Measurements from ENCODE around the gene CACNG3.
"Not testable (repeated sequence)": the region's sequence is repeated elsewhere in the genome, so short reads cannot be mapped to it uniquely, and the experiment has no call there.

CACNG3 gene

DNA sequence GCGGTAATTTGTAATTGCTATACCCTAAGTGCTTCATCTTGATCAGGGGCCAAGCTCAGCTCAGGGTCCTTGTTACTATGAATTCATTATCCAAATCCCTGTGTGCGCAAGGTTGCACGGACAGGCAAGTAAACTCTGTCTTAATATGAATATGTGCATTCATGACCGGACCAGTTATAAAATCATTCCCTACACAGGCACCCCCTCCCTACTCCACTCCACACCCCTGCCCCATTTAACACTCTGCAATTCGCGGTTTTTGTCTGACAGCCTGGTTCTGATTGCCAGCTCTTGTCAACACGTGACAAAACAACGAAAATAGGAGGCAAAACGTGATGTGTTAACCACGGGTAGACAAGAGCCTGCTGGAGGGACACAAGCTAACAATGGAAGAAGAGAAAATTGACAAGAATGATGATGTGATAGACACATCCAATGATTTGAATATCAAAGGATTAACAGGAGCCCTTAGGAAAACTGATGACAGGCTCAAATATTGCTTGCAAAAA lies 76.5 kb downstream of the CACNG3 start:
- DNase-seq (ENCODE audit: low spot score), result no peak

DNA sequence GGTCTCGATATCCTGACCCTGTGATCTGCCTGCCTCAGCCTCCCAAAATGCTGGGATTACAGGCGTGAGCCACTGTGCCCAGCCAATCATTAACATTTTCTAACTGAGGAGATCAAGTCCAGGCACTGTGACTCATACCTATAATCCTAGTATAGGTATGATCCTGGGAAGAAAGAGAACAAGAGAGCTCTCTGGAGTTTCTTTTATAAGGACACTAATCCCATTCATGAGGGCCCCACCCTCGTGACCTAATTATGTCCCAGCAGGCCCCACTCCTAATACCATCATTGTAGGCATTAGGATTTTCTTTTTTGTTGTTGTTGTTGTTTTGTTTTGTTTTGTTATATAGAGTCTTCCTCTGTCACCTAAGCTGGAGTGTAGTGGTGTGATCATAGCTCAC lies 80.4 kb downstream of the CACNG3 start:
- no peak for DNase-seq (ENCODE audit: low spot score)

DNA sequence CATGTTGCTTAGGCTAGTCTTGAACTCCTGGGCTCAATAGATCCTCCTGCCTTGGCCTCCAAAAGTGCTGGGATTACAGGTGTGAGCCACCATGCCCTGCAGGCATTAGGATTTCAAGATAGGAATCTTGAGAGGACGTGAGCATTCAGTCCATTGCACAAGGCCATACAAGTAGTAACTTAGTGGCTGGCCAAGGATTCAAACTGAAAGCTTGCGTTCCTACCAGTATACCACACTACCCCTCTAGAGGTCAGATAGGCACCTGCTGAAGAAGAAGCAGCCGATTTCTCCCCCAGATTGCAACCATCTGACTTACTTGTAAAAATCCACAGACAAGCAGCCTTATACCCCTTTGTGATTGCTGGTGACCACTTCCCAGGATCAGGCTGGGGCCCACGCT lies 80.9 kb downstream of the CACNG3 start:
- no peak for DNase-seq (ENCODE audit: low spot score)

DNA sequence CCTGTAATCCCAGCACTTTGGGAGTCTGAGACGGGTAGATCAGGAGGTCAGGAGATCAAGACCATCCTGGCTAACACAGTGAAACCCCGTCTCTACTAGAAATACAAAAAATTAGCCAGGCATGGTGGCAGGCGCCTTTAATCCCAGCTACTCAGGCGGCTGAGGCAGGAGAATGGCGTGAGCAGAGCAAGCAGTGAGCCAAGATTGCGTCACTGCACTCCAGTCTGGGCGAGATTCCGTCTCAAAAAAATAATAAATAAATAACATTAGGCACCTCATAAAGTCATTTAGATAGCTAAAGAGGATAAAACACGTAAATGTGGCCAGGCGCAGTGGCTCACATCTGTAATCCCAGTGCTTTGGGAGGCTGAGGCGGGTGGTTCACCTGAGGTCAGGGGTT lies 87.7 kb downstream of the CACNG3 start:
- not testable (repeated sequence) for DNase-seq (ENCODE audit: low spot score)

DNA sequence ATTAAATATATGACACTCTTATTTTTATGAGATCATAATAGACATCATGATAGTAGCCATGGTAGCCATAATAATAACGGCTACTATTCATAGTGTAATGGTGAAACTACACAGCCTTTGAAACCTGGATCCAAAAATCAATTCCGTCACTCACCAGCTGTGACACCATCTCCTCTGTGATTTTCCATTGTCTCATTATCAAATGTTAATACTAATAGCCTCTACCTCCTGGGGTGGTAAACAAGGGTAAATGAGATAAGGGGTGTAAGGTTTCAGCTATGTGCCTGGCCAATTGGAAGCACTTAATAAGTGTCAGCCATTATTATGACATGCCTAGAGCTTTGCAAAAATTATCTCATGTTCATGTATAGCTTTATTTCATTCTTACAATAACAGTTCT lies 88.6 kb downstream of the CACNG3 start:
- DNase-seq (ENCODE audit: low spot score), result no peak

DNA sequence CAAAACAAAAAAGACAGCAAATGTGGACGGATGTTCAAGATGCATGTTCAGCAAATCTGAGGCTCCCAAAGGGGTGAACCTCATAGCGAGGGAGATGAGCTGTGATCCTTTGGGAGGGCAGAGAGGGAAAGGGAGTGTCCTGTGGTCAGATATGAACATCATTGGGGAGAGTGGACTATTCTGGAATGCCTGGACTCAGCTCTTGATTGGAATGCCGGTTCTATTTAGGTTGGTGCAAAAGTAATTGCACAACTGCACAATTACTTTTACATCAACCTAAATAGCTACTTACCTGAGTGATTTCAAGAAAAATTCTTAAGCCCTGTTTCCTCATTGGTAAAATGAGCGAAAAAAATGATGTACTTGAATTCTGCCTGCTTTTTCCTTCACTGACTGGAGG lies 89.6 kb downstream of the CACNG3 start:
- no peak for DNase-seq (ENCODE audit: low spot score)

DNA sequence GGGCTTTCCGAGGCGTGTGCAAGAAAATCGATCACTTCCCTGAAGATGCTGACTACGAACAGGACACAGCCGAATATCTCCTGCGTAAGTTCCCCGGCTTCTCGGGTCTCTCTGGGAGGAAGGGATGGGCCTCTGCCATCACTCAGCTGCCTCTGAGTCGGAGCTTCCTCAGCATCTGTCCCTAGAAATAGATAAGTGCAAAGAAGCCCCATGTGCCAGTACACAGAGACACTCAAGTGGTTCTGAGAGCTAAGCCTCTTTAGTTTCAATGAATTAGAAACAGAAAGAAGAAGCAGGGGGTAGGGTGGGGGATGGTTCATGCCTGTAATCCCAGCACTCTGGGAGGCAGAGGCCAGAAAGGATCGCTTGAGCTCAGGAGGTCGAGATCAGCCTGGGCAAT lies 90.6 kb downstream of the CACNG3 start:
- no peak for DNase-seq (ENCODE audit: low spot score)

DNA sequence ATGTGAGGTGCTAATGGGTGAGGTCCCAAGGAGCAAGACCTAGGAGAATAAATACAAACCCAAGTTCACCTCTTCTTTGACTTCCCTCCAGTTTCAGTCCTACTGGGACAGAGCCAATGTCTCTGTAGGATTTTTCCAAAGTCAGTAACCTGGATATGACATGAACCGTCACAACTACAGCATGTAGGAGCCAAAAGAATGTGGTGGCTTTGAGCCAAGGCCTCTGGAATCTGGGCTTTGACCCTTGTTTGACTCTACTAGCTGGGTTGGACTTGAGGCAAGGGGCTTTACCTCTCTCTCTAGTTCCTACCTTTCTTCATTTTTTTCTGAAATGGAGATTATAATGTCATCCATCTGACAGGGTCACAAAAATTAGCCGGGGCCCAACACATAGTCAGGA lies 91.4 kb downstream of the CACNG3 start:
- no peak for DNase-seq (ENCODE audit: low spot score)

DNA sequence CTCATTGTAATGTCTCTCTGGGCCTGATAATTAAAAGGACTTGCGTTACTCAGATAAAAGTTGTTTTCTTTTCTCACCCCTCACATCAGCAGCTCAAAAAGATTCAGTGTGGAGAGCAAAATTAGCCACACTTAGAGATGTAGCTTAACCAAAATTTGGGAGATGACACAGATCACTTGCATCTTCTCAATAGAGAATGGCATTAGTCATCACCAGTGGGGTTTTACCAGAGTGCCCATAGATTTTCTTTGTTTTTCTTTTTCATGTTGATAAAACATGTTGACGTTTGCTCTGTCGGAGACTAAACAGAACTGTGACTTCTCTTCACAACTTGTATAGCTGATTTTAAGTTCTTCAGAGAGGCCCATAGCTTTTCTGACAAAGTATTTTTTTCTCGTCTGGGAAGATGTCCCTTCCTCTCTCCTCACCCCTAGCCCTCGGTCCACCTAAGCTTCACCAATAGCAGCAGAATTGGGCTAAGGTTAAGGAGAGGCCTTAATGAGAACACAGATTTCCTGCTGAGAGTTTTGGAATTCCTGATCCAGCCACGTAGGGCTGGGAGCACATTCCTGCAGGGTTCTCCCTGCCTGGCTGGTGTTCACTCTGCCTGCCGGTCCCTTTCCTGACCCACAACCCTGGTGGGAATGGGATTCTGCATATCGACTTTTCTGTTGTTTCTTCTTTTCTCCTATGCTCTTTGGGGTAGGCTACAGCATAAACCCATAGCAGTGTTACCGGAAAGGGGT lies 92.6 kb downstream of the CACNG3 start:
- DNase-seq (ENCODE audit: low spot score), result no peak

DNA sequence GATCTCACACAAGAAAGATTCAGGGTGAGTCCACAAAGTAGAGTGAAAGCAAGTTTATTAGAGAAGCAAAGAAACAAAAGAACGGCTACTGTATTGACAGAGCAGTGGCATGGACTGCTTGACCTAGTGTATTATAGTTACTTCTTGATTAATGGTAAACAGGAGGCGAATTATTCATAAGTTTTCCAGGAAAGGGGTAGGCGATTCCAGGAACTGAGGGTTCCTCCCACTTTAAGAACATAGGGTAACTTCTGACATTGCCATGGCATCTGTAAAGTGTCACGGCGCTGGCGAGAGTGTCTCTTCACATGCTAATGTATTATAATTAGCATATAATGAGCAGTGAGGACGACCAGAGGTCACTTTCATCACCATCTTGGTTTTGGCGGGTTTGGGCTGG lies 93.2 kb downstream of the CACNG3 start:
- no peak for DNase-seq (ENCODE audit: low spot score)

DNA sequence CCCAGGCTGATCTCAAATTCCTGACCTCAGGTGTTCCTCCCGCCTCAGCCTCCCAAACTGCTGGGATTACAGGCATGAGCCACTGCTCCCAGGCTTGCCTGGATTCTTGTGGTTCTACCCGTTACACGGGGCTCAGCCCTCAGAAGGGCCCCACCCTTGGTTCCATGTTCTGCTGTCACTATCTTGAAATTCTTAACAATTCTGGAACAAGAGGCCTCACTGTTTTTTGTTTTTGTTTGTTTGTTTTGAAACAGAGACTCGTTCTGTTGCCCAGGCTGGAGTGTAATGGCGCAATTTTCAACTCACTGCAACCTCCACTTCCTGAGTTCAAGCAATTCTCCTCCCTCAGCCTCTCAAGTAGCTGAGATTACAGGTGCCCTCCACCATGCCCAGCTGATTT lies 96.6 kb downstream of the CACNG3 start:
- DNase-seq (ENCODE audit: low spot score), result no peak

DNA sequence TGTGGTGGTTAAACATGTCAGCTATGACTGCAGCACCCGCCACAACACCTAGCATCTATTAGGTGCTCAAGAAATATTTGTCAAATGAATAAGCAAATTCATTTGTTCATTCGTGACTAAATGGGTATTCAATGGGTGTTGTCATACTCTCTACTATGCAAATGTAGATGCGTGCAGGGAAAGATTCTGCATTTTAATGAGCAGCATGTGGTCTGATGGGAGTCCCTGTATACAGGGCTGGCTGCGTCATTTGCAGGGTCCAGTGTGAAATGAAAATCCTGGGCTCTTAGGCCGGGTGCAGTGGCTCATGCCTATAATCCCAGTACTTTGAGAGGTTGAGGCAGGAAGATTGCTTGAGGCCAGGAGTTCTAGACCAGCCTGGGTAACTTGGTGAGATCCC lies 97.5 kb downstream of the CACNG3 start:
- DNase-seq (ENCODE audit: low spot score), result no peak

DNA sequence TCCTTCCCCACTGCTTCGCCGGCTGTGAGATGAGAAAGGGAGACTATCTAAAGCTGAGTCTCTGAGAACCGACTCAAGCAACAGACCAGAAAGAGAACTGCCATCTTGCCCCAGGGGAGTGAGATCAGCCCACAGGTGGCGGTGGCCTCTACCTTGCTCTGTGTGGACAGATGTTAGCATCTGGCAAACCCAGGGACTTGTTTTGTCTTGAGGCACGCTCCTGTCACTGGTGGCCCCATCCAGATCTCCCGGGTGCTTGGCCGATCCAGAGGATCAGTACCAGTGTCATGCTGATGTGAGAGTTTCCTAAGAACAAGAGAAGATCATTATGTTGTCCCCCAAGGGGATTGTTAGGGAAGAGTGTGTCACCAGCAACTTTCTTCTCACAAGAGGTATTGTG lies 101.4 kb downstream of the CACNG3 start:
- no peak for DNase-seq (ENCODE audit: low spot score)

DNA sequence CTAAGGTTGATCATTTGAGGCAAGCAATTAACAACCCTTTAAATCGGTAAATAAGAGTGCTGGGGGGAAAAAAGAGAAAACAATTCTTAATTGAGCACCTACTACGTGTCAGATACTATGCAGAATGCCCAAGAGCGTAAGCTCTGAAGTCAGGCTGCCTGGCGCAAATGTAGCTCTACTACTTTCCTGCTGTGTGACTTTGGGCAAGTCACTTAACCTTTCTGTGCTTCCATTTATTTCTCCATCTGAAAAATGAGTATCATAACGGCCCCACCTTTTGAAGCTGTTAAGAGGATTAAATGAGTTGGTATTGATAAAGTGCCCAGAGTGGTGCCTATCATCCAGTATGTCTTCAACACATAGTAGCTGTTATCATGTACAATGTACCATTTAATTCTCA lies 102.0 kb downstream of the CACNG3 start:
- DNase-seq (ENCODE audit: low spot score), result no peak

DNA sequence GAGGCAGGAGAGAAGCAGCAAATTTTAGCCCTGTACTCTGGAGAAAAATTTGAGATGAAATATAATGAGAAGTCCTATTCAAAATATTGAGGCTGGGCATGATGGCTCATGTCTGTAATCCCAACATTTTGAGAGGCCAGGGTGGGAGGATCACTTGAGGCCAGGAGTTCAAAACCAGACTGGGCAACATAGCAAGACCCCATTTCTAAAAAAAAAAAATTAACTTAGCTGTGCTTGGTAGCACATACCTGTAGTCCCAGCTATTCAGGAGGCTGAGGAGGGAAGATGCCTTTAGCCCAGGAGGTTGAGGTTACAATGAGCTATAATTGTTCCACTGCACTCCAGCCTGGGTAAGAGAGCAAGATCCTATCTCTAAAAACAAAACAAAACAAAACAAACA lies 103.4 kb downstream of the CACNG3 start:
- DNase-seq (ENCODE audit: low spot score), result no peak

DNA sequence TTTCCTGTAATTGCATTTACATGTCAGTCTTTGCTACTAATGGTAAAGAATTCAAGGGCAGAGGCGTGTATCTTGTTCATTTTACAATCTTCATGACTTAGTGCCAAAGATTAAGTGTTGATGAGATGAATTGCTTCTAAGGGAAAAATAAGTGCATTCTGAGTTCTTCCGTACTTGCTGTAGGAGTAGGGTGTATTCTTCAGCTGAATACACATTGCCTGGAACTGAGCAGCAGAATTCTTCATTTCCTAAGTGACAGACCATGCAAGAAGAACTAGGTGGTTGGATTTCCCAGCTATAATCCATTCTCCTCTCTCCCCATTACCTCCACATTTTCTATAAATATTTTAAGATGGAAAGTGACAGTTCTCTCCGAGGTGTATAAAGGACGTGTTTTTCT lies 104.8 kb downstream of the CACNG3 start:
- DNase-seq (ENCODE audit: low spot score), result no peak

DNA sequence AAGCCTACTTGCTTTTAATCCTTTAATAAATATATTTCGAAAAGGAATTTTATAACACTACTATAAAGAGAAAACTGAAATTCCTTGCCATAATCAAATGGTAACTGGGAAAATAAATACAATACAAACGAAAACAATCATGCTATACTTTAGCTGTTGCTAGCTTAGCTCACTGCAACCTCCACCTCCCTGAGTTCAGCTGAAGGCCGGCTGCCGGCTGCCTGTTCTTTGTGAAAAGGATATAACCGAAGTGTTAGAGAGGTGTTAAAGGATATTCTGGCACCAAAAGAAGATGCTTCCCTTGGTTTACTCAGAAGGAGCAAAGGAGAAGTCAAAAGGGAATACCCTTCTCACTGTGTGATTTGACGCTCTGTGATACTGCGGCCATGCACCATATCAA lies 108.5 kb downstream of the CACNG3 start:
- DNase-seq (ENCODE audit: low spot score), result no peak

DNA sequence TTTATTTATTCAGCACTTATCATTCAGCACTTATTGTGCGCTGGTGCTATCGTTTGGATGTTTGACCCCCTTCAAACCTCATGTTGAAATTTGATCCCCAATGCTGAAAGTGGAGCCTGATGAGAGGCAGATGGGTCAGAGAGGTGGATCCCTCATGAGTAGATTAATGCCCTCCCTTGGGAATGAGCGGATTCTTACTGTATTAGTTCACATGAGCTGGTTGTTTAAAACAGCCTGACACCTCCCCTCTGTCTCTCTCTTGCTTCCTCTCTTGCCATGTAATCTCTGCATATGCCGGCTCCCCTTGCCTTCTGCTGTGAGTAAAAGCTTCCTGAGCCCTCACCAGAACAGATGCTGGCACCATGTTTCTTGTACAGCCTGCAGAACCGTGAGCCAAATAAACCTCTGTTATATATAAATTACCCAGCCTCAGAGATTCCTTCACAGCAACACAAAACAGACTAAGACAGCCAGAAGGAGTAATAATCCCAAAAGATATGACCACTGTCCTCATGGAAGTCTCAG lies 111.1 kb downstream of the CACNG3 start:
- no peak for DNase-seq (ENCODE audit: low spot score)

DNA sequence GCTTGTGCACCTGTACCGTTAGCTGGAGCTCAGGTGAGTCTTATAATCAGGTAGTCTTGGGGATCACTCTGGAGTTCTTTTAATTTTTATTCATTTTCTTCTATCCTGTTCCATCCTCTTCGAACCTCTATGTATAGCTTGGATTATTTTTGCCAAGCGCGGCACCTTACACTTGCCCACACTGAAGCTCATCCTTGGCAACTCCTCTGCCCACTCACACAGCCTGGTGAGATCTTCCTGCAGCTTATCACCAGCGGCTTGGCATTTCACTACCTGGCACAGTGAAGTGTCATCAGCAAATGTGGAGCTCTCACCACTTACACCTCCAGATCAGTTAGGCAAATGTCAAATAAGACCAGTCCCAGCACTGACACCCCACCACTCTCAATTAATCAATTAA lies 116.7 kb downstream of the CACNG3 start:
- DNase-seq (ENCODE audit: low spot score), result no peak

DNA sequence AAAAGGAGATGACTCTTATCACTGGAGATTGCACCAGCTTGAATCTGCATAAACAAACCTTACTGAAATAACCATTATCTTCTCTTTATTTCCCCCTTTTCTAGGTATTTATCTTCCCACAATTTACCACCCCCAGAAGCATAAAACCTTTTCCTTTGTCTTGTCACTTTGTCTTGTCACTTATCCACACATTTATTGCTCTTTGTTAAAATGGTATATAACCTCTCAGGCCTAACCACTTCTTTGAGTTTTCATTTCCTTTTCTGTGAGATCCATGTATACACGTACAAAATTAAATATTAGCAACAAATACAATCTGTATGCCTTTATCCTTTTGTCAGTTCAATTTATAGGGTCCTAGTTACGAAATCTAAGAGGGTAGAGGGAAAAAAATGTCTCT lies 122.9 kb downstream of the CACNG3 start:
- no peak for DNase-seq (ENCODE audit: low spot score)

DNA sequence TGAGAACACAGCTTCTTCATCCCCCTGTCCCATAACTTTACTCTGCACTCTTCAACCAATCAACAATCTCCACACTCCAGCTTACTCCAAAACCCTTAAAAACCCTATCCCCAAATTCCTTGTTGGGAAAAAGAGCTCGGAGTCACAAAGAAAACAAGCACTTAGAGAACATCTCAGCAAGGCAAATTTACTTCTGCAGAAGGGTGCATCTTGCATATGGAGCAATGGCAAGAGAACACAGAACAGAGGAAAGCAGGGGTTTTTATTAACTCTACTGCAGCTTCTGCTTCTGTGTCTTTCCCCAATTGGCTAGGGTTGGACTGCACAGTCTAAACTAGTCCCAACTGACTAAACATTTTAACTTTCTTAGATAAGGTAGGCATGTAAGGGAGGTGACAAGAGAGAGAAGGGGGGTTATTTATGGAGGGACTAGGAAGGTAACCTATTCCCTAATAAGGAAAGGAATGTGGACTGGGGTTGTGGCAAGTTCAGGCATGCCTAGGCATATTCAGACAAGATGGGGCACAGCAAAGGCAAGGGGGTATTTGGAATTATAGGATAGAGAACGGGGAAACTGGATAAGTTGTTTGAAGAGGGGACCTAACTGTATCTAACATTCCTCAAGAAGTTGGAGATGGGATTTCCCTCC lies 125.5 kb downstream of the CACNG3 start:
- no peak for DNase-seq (ENCODE audit: low spot score)

DNA sequence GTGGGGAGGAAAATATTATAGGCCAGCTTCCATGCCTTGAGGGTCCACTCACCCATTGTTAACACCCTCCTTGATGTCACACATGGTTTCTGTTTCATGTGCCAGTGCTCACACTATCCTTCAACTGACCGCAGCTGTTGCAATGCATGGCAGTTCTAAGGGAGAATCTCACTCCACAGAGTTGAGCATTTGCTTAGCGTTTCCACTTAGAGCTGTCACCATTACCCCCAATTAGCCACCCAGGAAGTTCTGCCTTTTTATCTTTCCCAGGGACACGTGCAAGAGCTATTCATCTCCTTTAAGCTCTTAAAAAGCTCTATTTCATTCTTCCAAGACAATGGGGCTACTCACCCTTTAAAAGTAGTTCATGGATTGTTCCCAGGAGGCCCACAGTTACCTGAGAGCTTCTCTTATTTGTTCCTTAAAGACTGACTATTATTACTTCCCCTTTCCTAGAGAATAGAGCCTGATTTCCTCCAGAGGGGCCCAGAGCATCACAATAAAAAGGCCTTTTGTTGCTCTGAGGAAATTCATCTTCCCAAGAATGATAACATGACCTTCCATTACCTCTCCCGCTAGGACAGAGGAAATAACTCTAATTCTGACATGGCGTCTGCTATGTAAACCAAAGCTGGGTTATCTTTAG lies 126.8 kb downstream of the CACNG3 start:
- no peak for DNase-seq (ENCODE audit: low spot score)

DNA sequence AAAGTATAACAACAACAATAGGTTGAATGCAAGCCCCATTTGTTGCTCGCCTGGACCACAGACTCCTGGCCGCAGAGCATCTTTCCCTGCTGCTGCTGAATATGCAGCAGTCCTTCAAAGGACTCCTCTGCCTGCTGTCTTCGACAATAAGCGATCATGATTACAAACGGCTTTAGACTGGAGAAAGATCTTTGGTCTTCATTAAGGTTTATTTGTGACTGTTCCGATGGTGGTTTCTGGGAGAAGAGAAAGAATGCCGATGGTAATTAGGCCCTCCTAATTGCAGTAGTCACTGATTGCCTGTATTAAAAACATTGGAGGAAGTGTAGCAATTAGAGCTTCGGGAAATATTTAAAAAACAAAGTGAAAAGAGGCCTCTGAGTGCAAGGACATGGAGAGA lies 138.2 kb downstream of the CACNG3 start:
- no peak for DNase-seq (ENCODE audit: low spot score)
